Esophagus muscularis mucosa (tissue), 3 donors: ENCODE data around the gene ZEB2.

Experiments
- CTCF ChIP-seq, 3 experiments: fragments of 200-600 bp in 2 of 3; fragments of 450-650 bp in 1 of 3; sonication (generic) in 2 of 3; IDR thresholded peaks; one replicate each; pipeline ENCODE4 v1.5.1; 2017 to 2019; ENCODE audit warnings: antibody characterized with exemption in 3 of 3, mild to moderate bottlenecking in 2 of 3, moderate library complexity in 1 of 3
- POLR2A ChIP-seq: fragments of 450-650 bp; IDR thresholded peaks from one replicate; pipeline ENCODE4 v1.6.1; 2017; ENCODE audit warnings: antibody characterized with exemption, moderate library complexity, mild to moderate bottlenecking, low read depth

GRCh38 chr2:144381716-144382115 lies 138.2 kb downstream of the ZEB2 start:
- TF ChIP-seq CTCF (IDR thresholded peaks at IDR 0.05) (no peak), POLR2A (no peak)
